Measurements from ENCODE around the gene SHPK. TPM values are rescaled to one million over a fixed set of nuclear protein-coding genes. Genes with fewer than 3 reads are reported as not detected.

Gene SHPK
- total RNA-seq, 3 donors from 2014 or later: 9.5 to 17.4 (median 16.4) TPM

DNA sequence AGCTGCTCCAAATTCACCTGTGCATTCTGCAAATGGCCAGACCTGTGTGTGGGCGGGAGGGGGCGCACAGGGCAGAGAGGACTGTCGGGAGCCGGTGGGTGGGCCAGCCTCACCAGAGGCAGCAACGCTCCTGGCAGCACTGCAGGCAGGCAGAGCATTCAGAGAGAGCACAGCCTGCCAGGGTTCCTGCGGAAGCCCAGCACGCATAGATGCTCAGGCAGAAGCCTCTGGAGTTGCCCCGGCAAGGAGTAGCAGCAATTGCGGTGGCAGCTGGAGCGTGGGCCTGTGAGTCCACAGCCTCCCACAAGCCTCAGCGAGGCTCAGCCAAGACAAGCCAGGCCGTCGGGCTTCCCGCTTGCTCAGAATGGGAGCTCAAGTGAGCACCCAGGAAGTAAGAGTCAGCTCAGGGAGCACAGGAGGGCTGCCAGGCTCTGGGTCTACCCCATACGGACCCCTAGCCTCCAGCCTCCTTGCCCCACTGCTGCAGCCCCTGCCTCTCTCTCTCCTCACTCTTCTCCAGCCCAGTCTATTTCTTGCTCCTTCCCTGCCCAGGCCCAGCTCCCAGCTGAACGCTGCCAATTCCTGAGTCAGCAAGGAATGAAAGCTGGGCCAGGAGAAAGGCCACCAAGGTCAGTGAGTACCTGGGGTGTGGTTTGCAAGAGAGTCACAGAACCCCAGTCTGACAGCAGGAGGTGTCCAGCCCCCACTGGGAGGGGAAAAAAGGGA, 42.2 kb upstream of the SHPK start:
- Histone ChIP-seq H3K9me3 (no peaks in the 10 kb centered on the region), H3K27ac (no peak overlapping the region), H3K4me3 (no peak overlapping the region), H3K36me3 (no peaks in the 10 kb centered on the region), H3K27me3 (peaks cover 0 to 13% of the 10 kb centered on the region in 2 donors), H3K4me1 (no peaks in the 10 kb centered on the region)
- TF ChIP-seq POLR2A (IDR thresholded peaks at IDR 0.05) (no peak), POLR2AphosphoS5 (IDR thresholded peaks at IDR 0.05) (no peak)
- TF ChIP-seq, protein P1, sequence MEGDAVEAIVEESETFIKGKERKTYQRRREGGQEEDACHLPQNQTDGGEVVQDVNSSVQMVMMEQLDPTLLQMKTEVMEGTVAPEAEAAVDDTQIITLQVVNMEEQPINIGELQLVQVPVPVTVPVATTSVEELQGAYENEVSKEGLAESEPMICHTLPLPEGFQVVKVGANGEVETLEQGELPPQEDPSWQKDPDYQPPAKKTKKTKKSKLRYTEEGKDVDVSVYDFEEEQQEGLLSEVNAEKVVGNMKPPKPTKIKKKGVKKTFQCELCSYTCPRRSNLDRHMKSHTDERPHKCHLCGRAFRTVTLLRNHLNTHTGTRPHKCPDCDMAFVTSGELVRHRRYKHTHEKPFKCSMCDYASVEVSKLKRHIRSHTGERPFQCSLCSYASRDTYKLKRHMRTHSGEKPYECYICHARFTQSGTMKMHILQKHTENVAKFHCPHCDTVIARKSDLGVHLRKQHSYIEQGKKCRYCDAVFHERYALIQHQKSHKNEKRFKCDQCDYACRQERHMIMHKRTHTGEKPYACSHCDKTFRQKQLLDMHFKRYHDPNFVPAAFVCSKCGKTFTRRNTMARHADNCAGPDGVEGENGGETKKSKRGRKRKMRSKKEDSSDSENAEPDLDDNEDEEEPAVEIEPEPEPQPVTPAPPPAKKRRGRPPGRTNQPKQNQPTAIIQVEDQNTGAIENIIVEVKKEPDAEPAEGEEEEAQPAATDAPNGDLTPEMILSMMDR (IDR thresholded peaks at IDR 0.05): no peak
- no peak for DNase-seq (ENCODE audit: low spot score in 2 of 2)
- intact Hi-C loops (cut with DNase I; ENCODE audit: low total_unique reads): loop anchor here (10.0 kb wide), 1 partner anchor 1737 kb away; the partner anchor contains the start of gene NUP88

- no peaks in the 10 kb centered on the region for H3K9me3 ChIP-seq
- H3K4me3 ChIP-seq: no peak overlapping the region
- no peaks in the 10 kb centered on the region for H3K27me3 ChIP-seq
- no peaks in the 10 kb centered on the region for H3K4me1 ChIP-seq
- no peak for DNase-seq (ENCODE audit: low spot score in 2 of 2)
- no peak overlapping the region for H3K27ac ChIP-seq
- no peaks in the 10 kb centered on the region for H3K36me3 ChIP-seq
- TF ChIP-seq POLR2A (IDR thresholded peaks at IDR 0.05) (no peak), POLR2AphosphoS5 (IDR thresholded peaks at IDR 0.05) (no peak)
- TF ChIP-seq, protein P1 (IDR thresholded peaks at IDR 0.05): no peak
- intact Hi-C loops (cut with DNase I; ENCODE audit: low total_unique reads): loop anchor here (10.0 kb wide), 1 partner anchor 1739 kb away; the partner anchor contains the start of gene NUP88
These were observed 39.8 kb upstream of the SHPK start for GRCh38 chr17:3675886-3676285.

DNA sequence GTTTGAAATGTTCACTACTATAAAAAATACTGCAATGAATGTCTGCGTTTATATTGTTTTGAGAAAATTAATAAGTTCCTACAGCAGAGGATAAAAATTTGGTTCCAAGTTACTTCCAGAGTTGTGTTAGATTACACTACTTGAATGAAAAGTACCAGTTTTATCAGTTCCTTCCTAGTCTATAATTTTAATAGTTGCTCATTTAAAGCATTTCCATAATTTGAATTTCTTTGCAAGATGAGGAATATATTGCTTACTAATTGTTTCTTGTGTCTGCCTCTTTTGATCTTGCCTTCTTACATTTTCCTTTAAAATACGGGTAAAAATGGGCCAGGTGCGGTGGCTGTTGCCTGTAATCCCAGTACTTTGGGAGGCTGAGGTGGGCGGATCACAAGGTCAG, 36.5 kb upstream of the SHPK start:
- peaks cover 0 to 9% of the 10 kb centered on the region in 2 donors for H3K4me1 ChIP-seq
- no peaks in the 10 kb centered on the region for H3K27me3 ChIP-seq
- no peak overlapping the region for H3K4me3 ChIP-seq
- no peaks in the 10 kb centered on the region for H3K9me3 ChIP-seq
- intact Hi-C loops (cut with DNase I; ENCODE audit: low total_unique reads): loop anchor here (10.0 kb wide), 1 partner anchor 1742 kb away; the partner anchor contains the start of gene NUP88
- no peak overlapping the region for H3K27ac ChIP-seq
- no peak for DNase-seq (ENCODE audit: low spot score in 2 of 2)
- H3K36me3 ChIP-seq: no peaks in the 10 kb centered on the region
- TF ChIP-seq POLR2A (IDR thresholded peaks at IDR 0.05) (no peak), POLR2AphosphoS5 (IDR thresholded peaks at IDR 0.05) (no peak)
- TF ChIP-seq, protein P1 (IDR thresholded peaks at IDR 0.05): no peak

DNA sequence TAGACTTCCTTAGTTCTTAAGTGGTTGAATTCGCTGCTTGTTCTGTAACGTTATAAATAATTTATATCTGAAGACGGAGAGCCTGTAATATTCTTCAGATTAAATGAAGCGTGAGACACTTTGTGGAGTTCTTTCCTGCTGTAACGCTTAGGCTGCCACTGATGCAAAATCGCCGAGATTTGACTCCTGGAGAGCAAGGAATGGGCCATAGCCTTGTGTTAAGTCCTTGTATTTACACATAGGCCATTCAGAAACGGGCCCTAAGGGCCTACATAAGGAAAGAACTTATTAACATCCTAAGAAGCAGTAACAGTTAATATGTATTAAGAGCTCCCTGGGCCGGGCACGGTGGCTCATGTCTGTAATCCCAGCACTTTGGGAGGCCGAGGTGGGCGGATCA, 33.5 kb upstream of the SHPK start:
- Histone ChIP-seq H3K36me3 (no peaks in the 10 kb centered on the region), H3K4me1 (peaks cover 3 to 18% of the 10 kb centered on the region in 2 donors), H3K9me3 (no peaks in the 10 kb centered on the region), H3K27ac (peak overlapping the region in 1 of 2 donors; percentile 97), H3K27me3 (no peaks in the 10 kb centered on the region), H3K4me3 (peak overlapping the region; percentile 88 to 98 (median 90))
- intact Hi-C loops (cut with DNase I; ENCODE audit: low total_unique reads): no loop called here
- no peak for DNase-seq (ENCODE audit: low spot score in 2 of 2)
- TF ChIP-seq POLR2AphosphoS5 (IDR thresholded peaks at IDR 0.05): no peak
- TF ChIP-seq, protein P1 (IDR thresholded peaks at IDR 0.05): no peak
- TF ChIP-seq POLR2A (IDR thresholded peaks at IDR 0.05): no peak

DNA sequence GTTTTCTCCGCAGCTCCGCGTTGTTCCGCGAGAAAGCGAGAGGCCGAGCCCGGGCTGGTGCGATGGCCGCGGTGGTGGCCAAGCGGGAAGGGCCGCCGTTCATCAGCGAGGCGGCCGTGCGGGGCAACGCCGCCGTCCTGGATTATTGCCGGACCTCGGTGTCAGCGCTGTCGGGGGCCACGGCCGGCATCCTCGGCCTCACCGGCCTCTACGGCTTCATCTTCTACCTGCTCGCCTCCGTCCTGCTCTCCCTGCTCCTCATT, 33.0 kb upstream of the SHPK start:
- Histone ChIP-seq H3K4me3 (peak overlapping the region; percentile 88 to 98 (median 90)), H3K9me3 (no peaks in the 10 kb centered on the region), H3K36me3 (no peaks in the 10 kb centered on the region), H3K27ac (peak overlapping the region; percentile 97 to 99), H3K4me1 (peaks cover 3 to 18% of the 10 kb centered on the region in 2 donors), H3K27me3 (no peaks in the 10 kb centered on the region)
- TF ChIP-seq POLR2AphosphoS5 (IDR thresholded peaks at IDR 0.05) (no peak), POLR2A (IDR thresholded peaks at IDR 0.05) (no peak)
- TF ChIP-seq, protein P1 (IDR thresholded peaks at IDR 0.05): no peak
- intact Hi-C loops (cut with DNase I; ENCODE audit: low total_unique reads): no loop called here
- no peak for DNase-seq (ENCODE audit: low spot score in 2 of 2)
